Chondrocyte (in vitro differentiated cells): ENCODE data around the gene CDK6. TPM values are rescaled to one million over a fixed set of nuclear protein-coding genes. Genes with fewer than 3 reads are reported as not detected.
A peak's percentile ranks its signal among the peaks of the same experiment; 100 is the strongest.

Source experiments
- DNase-seq: peaks from one replicate; pipeline ENCODE4 v3.0.0; 2021; ENCODE audit warnings: mixed read lengths, low spot score
- H3K27ac Mint-ChIP-seq: one replicate; pipeline ENCODE4 v1.8.0; 2021; ENCODE audit warnings: mild to moderate bottlenecking, moderate library complexity, mixed read lengths; ENCODE audit not compliant: unreplicated experiment
- H3K27me3 Mint-ChIP-seq: 2 replicates; pipeline ENCODE4 v1.8.0; 2021; ENCODE audit warnings: low read depth, mixed read lengths
- H3K36me3 Mint-ChIP-seq: 2 replicates; pipeline ENCODE4 v1.8.0; 2021; ENCODE audit warnings: low read depth, mixed read lengths
- H3K4me1 Mint-ChIP-seq: 2 replicates; pipeline ENCODE4 v1.8.0; 2021; ENCODE audit warnings: low read depth, mild to moderate bottlenecking, mixed read lengths
- H3K4me3 Mint-ChIP-seq: one replicate; pipeline ENCODE4 v1.8.0; 2021; ENCODE audit warnings: mild to moderate bottlenecking, moderate library complexity, mixed read lengths; ENCODE audit not compliant: unreplicated experiment
- H3K9me3 Mint-ChIP-seq: 2 replicates; pipeline ENCODE4 v1.8.0; 2021; ENCODE audit warnings: low read depth, mixed read lengths
- total RNA-seq: library from RNA; stranded (reverse); gene quantifications from 3 replicates; pipeline ENCODE4 v1.2.1, GENCODE V29; 2021
- TF ChIP-seq, protein P1 (sequence below): fragments of 200-600 bp; sonication (generic); IDR thresholded peaks from 2 replicates; pipeline ENCODE4 v1.5.0; 2021; ENCODE audit warnings: antibody characterized with exemption, mild to moderate bottlenecking, moderate library complexity

Gene CDK6
- total RNA-seq, 1 donor from 2014 or later: 162 TPM

DNA sequence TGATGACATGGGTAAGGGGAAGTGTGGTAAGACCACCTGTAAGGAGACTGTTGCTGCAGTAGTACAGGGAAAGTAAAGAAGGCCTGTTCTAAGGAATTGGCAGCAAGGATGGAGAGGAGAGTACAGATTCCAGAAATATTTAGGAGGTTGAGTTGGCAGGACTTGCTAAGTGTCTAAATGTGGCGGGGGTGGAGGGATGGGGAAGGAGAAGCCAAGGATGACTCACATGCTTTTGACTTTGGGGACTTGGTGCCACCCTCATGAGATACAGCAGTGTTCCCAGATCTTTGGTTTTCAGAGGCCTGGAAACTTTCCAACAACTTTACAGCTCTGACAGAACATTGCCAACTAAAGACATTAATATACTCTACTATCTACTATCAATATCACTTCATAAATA is 45.4 kb downstream of the CDK6 start:
- Mint-ChIP-seq H3K27me3 (no peaks in the 10 kb centered on the region), H3K9me3 (peaks cover 14% of the 10 kb centered on the region), H3K4me1 (peaks cover 81% of the 10 kb centered on the region), H3K27ac (peak overlapping the region; percentile 86), H3K36me3 (peaks cover 13% of the 10 kb centered on the region), H3K4me3 (peak overlapping the region; percentile 37)
- TF ChIP-seq, protein P1, sequence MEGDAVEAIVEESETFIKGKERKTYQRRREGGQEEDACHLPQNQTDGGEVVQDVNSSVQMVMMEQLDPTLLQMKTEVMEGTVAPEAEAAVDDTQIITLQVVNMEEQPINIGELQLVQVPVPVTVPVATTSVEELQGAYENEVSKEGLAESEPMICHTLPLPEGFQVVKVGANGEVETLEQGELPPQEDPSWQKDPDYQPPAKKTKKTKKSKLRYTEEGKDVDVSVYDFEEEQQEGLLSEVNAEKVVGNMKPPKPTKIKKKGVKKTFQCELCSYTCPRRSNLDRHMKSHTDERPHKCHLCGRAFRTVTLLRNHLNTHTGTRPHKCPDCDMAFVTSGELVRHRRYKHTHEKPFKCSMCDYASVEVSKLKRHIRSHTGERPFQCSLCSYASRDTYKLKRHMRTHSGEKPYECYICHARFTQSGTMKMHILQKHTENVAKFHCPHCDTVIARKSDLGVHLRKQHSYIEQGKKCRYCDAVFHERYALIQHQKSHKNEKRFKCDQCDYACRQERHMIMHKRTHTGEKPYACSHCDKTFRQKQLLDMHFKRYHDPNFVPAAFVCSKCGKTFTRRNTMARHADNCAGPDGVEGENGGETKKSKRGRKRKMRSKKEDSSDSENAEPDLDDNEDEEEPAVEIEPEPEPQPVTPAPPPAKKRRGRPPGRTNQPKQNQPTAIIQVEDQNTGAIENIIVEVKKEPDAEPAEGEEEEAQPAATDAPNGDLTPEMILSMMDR: no peak
- no peak for DNase-seq

DNA sequence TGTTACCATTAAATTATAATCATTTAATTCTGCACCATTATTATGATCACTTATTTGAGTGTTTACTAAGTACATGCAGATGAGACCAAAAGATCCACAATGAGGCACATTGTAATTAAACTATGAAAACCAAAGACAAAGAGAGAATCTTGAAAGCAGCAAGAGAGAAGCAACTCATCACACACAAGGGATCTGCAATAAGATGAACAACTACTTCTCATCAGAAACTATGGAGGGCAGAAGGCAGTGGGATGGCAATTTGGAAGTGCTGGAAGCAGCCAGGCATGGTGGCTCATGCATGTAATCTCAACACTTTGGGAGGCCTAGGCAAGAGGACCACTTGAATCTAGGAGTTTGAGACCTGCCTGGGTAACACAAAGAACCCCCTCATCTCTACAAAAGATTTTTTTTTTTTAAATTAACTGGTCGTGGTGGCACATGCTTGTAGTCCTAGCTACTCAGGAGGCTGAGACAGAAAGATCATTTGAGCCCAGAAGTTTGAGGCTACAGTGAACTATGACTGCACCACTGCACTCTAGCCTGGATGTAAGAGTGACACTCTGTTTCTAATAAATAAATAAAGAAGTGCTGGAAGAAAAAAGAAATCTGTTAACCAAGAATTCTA is 47.7 kb downstream of the CDK6 start:
- Mint-ChIP-seq H3K27me3 (no peaks in the 10 kb centered on the region), H3K9me3 (peaks cover 14% of the 10 kb centered on the region), H3K36me3 (peaks cover 11% of the 10 kb centered on the region), H3K27ac (peak overlapping the region; percentile 43), H3K4me1 (peaks cover 79% of the 10 kb centered on the region), H3K4me3 (no peak overlapping the region)
- TF ChIP-seq, protein P1: no peak
- DNase-seq: no peak

DNA sequence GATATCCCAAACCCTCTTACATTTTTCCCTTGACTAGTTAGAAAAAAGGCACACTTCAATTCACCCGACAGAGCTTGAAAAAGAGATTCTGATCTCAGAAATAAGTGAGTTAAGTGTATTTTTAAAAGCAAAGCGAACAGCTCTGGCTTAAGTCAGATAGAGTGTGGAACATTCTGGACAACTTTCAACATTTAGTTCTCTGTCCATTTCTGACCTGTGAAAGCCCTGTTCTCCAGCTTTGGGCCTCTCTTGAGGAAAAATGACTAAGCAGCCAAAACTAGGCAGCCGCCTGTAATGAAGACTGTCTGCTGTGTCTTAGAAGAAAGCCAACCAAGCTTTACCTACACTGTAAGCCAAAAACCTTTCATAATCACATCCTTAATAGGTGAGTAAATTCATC is 50.5 kb downstream of the CDK6 start:
- Mint-ChIP-seq H3K27me3 (no peaks in the 10 kb centered on the region), H3K27ac (peak overlapping the region; percentile 78), H3K4me1 (peaks cover 82% of the 10 kb centered on the region), H3K4me3 (no peak overlapping the region), H3K36me3 (peaks cover 10% of the 10 kb centered on the region), H3K9me3 (peaks cover 14% of the 10 kb centered on the region)
- TF ChIP-seq, protein P1: no peak
- DNase-seq: no peak

DNA sequence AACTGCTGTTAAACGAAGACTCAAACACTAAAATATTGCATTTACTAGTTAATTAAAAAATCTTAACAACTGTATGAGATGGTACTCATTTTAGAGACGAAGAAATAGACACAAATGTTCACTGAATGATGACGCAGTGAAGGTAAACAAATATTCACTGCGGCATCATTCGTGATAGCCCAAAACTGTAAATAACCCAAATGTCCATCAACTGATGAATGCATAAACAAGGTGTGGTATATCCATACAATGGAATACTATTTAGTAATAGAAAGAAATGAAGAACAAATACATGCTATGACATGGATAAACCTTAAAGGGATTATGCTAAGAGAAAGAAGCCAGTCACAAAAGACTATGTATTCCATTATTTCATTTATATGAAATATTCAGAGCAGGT is 51.4 kb downstream of the CDK6 start:
- no peak overlapping the region for H3K4me3 Mint-ChIP-seq
- peak overlapping the region; percentile 78 for H3K27ac Mint-ChIP-seq
- no peaks in the 10 kb centered on the region for H3K27me3 Mint-ChIP-seq
- TF ChIP-seq, protein P1: no peak
- no peak for DNase-seq
- peaks cover 73% of the 10 kb centered on the region for H3K4me1 Mint-ChIP-seq
- peaks cover 10% of the 10 kb centered on the region for H3K9me3 Mint-ChIP-seq
- H3K36me3 Mint-ChIP-seq: peaks cover 7% of the 10 kb centered on the region

DNA sequence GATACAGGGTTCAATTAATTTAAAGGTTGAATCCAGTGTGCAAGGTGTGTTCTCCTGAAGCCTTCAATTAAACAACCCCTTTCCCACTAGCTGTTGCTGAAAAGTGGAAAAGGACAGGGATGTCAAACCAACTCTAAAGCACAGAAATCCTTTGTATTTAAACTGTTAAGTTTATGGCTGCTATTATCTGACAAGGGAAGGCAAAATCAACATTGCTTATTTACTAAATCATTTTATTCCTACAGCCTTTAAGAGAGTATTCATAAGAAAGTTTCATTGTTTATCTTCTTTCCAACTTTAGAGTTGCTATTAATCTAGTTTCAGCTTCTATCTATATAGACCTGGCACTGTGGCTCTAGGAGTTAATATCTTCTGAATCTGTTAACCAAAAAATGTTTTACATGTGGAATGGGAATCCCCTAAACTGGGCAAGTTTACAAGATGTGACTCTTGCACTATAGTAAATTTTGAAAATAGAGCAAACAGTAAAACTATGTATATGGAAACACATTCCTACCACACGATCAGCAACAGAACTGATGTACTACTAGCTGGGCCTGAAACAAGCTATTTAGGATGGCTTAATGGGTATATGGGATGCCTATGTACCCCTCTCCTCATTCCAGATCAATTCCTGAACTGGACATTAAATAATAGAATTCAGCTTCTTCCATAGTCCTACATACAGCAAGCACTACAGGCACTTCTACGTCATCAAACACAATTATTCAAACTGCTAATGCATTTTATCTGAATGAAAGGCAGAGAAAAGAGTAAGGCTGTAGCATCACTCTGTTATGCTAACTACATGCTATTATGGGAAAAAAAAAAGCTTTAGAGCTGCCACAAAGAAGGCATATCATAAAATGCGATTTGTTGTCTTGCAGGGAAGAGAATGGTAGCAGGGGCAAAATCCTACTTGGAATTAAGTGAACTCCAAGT is 52.8 kb downstream of the CDK6 start:
- H3K4me1 Mint-ChIP-seq: peaks cover 70% of the 10 kb centered on the region
- TF ChIP-seq, protein P1: no peak
- no peak for DNase-seq
- H3K27ac Mint-ChIP-seq: peak overlapping the region; percentile 73
- H3K4me3 Mint-ChIP-seq: no peak overlapping the region
- H3K9me3 Mint-ChIP-seq: peaks cover 2% of the 10 kb centered on the region
- no peaks in the 10 kb centered on the region for H3K27me3 Mint-ChIP-seq
- H3K36me3 Mint-ChIP-seq: peaks cover 4% of the 10 kb centered on the region
